HepG2 (cell line): ENCODE measurements around the gene HK2. TPM values are rescaled to one million over a fixed set of nuclear protein-coding genes. Genes with fewer than 3 reads are reported as not detected.

Source experiments
- ATF7-NPFF ChIP-seq: sonication (generic); formaldehyde crosslinking; IDR thresholded peaks from 2 replicates; pipeline ENCODE4 v1.8.1; 2023; ENCODE audit warnings: mild to moderate bottlenecking, low read depth, missing genetic modification reagents, moderate library complexity
- CREM ChIP-seq, 2 experiments: sonication (generic) in 1 of 2; formaldehyde crosslinking in 1 of 2; IDR thresholded peaks; 2 replicates each; pipeline versions ENCODE4 v1.4.0 to v1.6.1; 2016 to 2020; ENCODE audit warnings: antibody characterized with exemption in 1 of 2, mild to moderate bottlenecking in 1 of 2, missing genetic modification reagents in 1 of 2
- EEA1 ChIP-seq: sonication (generic); formaldehyde crosslinking; IDR thresholded peaks from 2 replicates; pipeline ENCODE4 v1.5.1; 2020; ENCODE audit warnings: mild to moderate bottlenecking, missing genetic modification reagents, borderline replicate concordance
- GATAD1 ChIP-seq: IDR thresholded peaks from 2 replicates; pipeline ENCODE4 v1.6.1; 2016; ENCODE audit warnings: missing genetic modification reagents, missing compliant biosample characterization
- HNRNPH1 ChIP-seq: fragments of 200-400 bp; formaldehyde crosslinking; optimal IDR thresholded peaks from 2 replicates; pipeline ENCODE3; 2017; ENCODE audit warnings: mild to moderate bottlenecking, low read depth, low read length
- HOXD1 ChIP-seq: sonication (generic); formaldehyde crosslinking; IDR thresholded peaks from 2 replicates; pipeline ENCODE4 v1.5.0; 2020; ENCODE audit warnings: missing genetic modification reagents
- ONECUT2 ChIP-seq: sonication (generic); formaldehyde crosslinking; IDR thresholded peaks from 2 replicates; pipeline ENCODE4 v1.4.0; 2020; ENCODE audit warnings: missing genetic modification reagents
- PCBP1 ChIP-seq: fragments of 200-400 bp; formaldehyde crosslinking; IDR thresholded peaks from 2 replicates; pipeline ENCODE4 v1.6.1; 2017; ENCODE audit warnings: mild to moderate bottlenecking, low read depth, low read length, borderline replicate concordance
- POLR2AphosphoS5 ChIP-seq: IDR thresholded peaks from 2 replicates; pipeline ENCODE4 v1.6.1; 2012; ENCODE audit warnings: low read depth, low read length
- RBAK ChIP-seq: sonication (generic); formaldehyde crosslinking; IDR thresholded peaks from 2 replicates; pipeline ENCODE4 v1.5.1; 2020; ENCODE audit warnings: mild to moderate bottlenecking, missing genetic modification reagents
- RXRA ChIP-seq: sonication (generic); formaldehyde crosslinking; IDR thresholded peaks from 2 replicates; pipeline ENCODE4 v1.5.1; 2020; ENCODE audit warnings: missing genetic modification reagents
- SMC3 ChIP-seq: IDR thresholded peaks from 2 replicates; pipeline ENCODE4 v1.6.1; 2011; ENCODE audit warnings: low read length, improper control_type of control experiment
- TP53 ChIP-seq: sonication (generic); formaldehyde crosslinking; conservative IDR thresholded peaks from 2 replicates; pipeline ENCODE4 v1.4.0; 2020; ENCODE audit warnings: missing genetic modification reagents
- ZNF644 ChIP-seq: IDR thresholded peaks from 2 replicates; pipeline ENCODE4 v1.6.1; 2016; ENCODE audit warnings: low read depth
- polyA plus RNA-seq, 8 experiments: library from polyadenylated mRNA; depleted of rRNA in 3 of 8; stranded (reverse) in 7 of 8; unstranded in 1 of 8; fragments of >200 nt; fragmentation: Illumina TruSeq in 4 of 8; extraction: Trizol in 4 of 8; gene quantifications; 2 replicates each; pipeline versions ENCODE4 v1.2.1 to v1.2.3, GENCODE V29; 2011 to 2016; ENCODE audit warnings: low read depth in 4 of 8, missing spikeins in 1 of 8, mixed read lengths in 1 of 8; ENCODE audit not compliant: insufficient read depth in 1 of 8
- total RNA-seq, 5 experiments: library from RNA; depleted of rRNA; stranded (reverse); fragments of >200 nt; fragmentation: Illumina TruSeq; extraction: Trizol; gene quantifications; 2 replicates each; pipeline ENCODE4 v1.2.3, GENCODE V29; 2016; ENCODE audit warnings: low read depth in 1 of 5
- TF ChIP-seq, protein P1 (sequence below), 2 experiments: fragments of 450-650 bp in 1 of 2; sonication (generic) in 1 of 2; formaldehyde crosslinking in 1 of 2; IDR thresholded peaks; 2 replicates each; pipeline versions ENCODE4 v1.6.1 to v1.8.0; 2016 to 2022; ENCODE audit warnings: antibody characterized with exemption in 1 of 2, mild to moderate bottlenecking in 1 of 2, missing genetic modification reagents in 1 of 2
- TF ChIP-seq, protein P2 (sequence below): sonication (generic); formaldehyde crosslinking; IDR thresholded peaks from 2 replicates; pipeline ENCODE4 v1.4.0; 2020; ENCODE audit warnings: missing genetic modification reagents
- TF ChIP-seq, protein P3 (sequence below): sonication (generic); formaldehyde crosslinking; IDR thresholded peaks from 2 replicates; pipeline ENCODE4 v1.9.0; 2021; ENCODE audit warnings: missing genetic modification reagents, mild to moderate bottlenecking, borderline replicate concordance
- TF ChIP-seq, protein P4 (sequence below): sonication (generic); formaldehyde crosslinking; IDR thresholded peaks from 2 replicates; pipeline ENCODE4 v1.4.0; 2020; ENCODE audit warnings: mild to moderate bottlenecking, missing genetic modification reagents

Gene HK2
- total and polyA plus RNA-seq, 2 of the 13 experiments (the other 11 are each of a cell fraction or from before 2014, with no cell fraction given): 13.2 to 101 TPM

DNA sequence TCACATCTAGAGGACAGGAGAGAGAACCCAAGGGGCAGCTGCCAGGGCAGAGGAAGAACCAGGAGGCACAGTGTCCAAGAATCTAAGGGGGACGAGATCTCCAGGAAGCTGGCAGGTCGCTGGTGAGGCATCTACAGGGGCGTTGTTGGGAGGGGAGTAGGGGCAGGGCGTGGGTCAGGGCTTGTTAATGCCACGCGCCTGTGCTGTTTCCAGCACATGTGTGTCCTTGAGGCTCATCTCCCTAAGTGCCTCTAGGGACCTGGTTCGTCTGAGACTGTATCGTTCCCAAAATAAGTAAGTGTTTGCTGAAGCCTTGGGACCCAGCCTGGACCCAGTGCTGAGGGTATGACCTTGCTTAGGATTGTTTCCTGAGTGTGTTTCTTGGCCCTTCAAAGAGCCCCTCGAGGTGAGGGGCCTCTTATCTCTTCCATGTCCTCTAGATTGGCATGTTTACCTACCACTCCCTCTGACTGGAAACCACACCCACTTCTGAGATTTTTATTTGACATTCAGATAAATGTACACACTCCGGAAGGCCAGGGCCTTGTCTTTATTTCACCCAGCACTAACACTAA lies 22.2 kb downstream of the HK2 start (continued):
- TF ChIP-seq, protein P1, sequence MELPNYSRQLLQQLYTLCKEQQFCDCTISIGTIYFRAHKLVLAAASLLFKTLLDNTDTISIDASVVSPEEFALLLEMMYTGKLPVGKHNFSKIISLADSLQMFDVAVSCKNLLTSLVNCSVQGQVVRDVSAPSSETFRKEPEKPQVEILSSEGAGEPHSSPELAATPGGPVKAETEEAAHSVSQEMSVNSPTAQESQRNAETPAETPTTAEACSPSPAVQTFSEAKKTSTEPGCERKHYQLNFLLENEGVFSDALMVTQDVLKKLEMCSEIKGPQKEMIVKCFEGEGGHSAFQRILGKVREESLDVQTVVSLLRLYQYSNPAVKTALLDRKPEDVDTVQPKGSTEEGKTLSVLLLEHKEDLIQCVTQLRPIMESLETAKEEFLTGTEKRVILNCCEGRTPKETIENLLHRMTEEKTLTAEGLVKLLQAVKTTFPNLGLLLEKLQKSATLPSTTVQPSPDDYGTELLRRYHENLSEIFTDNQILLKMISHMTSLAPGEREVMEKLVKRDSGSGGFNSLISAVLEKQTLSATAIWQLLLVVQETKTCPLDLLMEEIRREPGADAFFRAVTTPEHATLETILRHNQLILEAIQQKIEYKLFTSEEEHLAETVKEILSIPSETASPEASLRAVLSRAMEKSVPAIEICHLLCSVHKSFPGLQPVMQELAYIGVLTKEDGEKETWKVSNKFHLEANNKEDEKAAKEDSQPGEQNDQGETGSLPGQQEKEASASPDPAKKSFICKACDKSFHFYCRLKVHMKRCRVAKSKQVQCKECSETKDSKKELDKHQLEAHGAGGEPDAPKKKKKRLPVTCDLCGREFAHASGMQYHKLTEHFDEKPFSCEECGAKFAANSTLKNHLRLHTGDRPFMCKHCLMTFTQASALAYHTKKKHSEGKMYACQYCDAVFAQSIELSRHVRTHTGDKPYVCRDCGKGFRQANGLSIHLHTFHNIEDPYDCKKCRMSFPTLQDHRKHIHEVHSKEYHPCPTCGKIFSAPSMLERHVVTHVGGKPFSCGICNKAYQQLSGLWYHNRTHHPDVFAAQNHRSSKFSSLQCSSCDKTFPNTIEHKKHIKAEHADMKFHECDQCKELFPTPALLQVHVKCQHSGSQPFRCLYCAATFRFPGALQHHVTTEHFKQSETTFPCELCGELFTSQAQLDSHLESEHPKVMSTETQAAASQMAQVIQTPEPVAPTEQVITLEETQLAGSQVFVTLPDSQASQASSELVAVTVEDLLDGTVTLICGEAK (IDR thresholded peaks at IDR 0.05): no peak
- TF ChIP-seq, protein P1 (CRISPR knock-in tag; IDR thresholded peaks at IDR 0.05): no peak; the same call in 1 of the 2 replicates
- peak; percentile 84 for TF ChIP-seq ATF7-NPFF (CRISPR knock-in tag)
- TF ChIP-seq ONECUT2 (CRISPR knock-in tag): peak; percentile 58; the same call in 1 of the 2 replicates
- TF ChIP-seq SMC3: no peak
- TF ChIP-seq TP53 (CRISPR knock-in tag): peak; percentile 28; the same call in 1 of the 2 replicates
- no peak for TF ChIP-seq RBAK (CRISPR knock-in tag)
- no peak for TF ChIP-seq HNRNPH1
- TF ChIP-seq ZNF644 (CRISPR knock-in tag): no peak
- no peak for TF ChIP-seq EEA1
- TF ChIP-seq GATAD1 (CRISPR knock-in tag): peak; percentile 50; the same call in 1 of the 2 replicates
- TF ChIP-seq PCBP1: no peak
- no peak for TF ChIP-seq POLR2AphosphoS5
- TF ChIP-seq RXRA (CRISPR knock-in tag): peak; percentile 92; the same call in 1 of the 2 replicates
- TF ChIP-seq CREM (IDR thresholded peaks at IDR 0.05): peak; percentile 90
- TF ChIP-seq CREM (CRISPR knock-in tag; IDR thresholded peaks at IDR 0.05): no peak
- TF ChIP-seq, protein P2, sequence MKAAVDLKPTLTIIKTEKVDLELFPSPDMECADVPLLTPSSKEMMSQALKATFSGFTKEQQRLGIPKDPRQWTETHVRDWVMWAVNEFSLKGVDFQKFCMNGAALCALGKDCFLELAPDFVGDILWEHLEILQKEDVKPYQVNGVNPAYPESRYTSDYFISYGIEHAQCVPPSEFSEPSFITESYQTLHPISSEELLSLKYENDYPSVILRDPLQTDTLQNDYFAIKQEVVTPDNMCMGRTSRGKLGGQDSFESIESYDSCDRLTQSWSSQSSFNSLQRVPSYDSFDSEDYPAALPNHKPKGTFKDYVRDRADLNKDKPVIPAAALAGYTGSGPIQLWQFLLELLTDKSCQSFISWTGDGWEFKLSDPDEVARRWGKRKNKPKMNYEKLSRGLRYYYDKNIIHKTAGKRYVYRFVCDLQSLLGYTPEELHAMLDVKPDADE (CRISPR knock-in tag): no peak
- TF ChIP-seq HOXD1 (CRISPR knock-in tag): peak; percentile 74; the same call in 1 of the 2 replicates
- TF ChIP-seq, protein P3, sequence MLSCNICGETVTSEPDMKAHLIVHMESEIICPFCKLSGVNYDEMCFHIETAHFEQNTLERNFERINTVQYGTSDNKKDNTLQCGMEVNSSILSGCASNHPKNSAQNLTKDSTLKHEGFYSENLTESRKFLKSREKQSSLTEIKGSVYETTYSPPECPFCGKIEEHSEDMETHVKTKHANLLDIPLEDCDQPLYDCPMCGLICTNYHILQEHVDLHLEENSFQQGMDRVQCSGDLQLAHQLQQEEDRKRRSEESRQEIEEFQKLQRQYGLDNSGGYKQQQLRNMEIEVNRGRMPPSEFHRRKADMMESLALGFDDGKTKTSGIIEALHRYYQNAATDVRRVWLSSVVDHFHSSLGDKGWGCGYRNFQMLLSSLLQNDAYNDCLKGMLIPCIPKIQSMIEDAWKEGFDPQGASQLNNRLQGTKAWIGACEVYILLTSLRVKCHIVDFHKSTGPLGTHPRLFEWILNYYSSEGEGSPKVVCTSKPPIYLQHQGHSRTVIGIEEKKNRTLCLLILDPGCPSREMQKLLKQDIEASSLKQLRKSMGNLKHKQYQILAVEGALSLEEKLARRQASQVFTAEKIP (CRISPR knock-in tag): no peak
- TF ChIP-seq, protein P4, sequence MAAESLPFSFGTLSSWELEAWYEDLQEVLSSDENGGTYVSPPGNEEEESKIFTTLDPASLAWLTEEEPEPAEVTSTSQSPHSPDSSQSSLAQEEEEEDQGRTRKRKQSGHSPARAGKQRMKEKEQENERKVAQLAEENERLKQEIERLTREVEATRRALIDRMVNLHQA (CRISPR knock-in tag): no peak
